ENCODE measurements around the gene CHSY1. TPM values are rescaled to one million over a fixed set of nuclear protein-coding genes. Genes with fewer than 3 reads are reported as not detected.

The CHSY1 gene
- total RNA-seq, 1 experiment from 2014 or later = 59.1 TPM

- TF ChIP-seq IRF1 (CRISPR knock-in tag; IDR thresholded peaks at IDR 0.05) = no peak
- TF ChIP-seq CTCF (IDR thresholded peaks at IDR 0.05) = no peak
- no peak for TF ChIP-seq KAT7 (CRISPR knock-in tag; IDR thresholded peaks at IDR 0.05; ENCODE audit: borderline replicate concordance)
- TF ChIP-seq MXD4 (CRISPR knock-in tag; IDR thresholded peaks at IDR 0.05; ENCODE audit: borderline replicate concordance) = no peak
Observed at GRCh38 chr15:101221902-101222301, 29.9 kb downstream of the CHSY1 start (continued).

- Mint-ChIP-seq H3K36me3 (peaks cover 12% of the 10 kb centered on the region), H3K9me3 (no peaks in the 10 kb centered on the region), H3K4me3 (no peak overlapping the region), H3K27ac (peak overlapping the region; percentile 51), H3K27me3 (ENCODE audit: low read depth) (no peaks in the 10 kb centered on the region), H3K4me1 (peaks cover 35% of the 10 kb centered on the region)
- POLR2A ChIA-PET = no interaction called here
- no peak for DNase-seq (ENCODE audit: low spot score)
- TF ChIP-seq MAX (CRISPR knock-in tag; IDR thresholded peaks at IDR 0.05) (no peak), ZNF232 (CRISPR knock-in tag; IDR thresholded peaks at IDR 0.05) (no peak), ZNF416 (CRISPR knock-in tag; IDR thresholded peaks at IDR 0.05) (no peak), KAT7 (CRISPR knock-in tag; IDR thresholded peaks at IDR 0.05; ENCODE audit: borderline replicate concordance) (no peak), ZNF281 (CRISPR knock-in tag; IDR thresholded peaks at IDR 0.05) (no peak), ZBTB21 (CRISPR knock-in tag; IDR thresholded peaks at IDR 0.05; ENCODE audit: borderline replicate concordance) (no peak), RORB (CRISPR knock-in tag; IDR thresholded peaks at IDR 0.05) (no peak), FOXP1 (CRISPR knock-in tag; IDR thresholded peaks at IDR 0.05; ENCODE audit: borderline replicate concordance) (no peak)
- CTCF ChIA-PET = interaction anchor here (1.0 to 1.3 kb wide), 2 partner anchors 38 to 212 kb away, joined by 3 read pairs; no protein-coding TSS in a partner anchor
- no peak for ATAC-seq
Observed at GRCh38 chr15:101220060-101220459, 31.8 kb downstream of the CHSY1 start.

- ChIA-PET CTCF (interaction anchor here (1.3 kb wide), 1 partner anchor 211 kb away, joined by 3 read pairs; no protein-coding TSS in a partner anchor), POLR2A (no interaction called here)
- Mint-ChIP-seq H3K27me3 (ENCODE audit: low read depth) (no peaks in the 10 kb centered on the region), H3K4me1 (peaks cover 38% of the 10 kb centered on the region), H3K9me3 (no peaks in the 10 kb centered on the region), H3K36me3 (peaks cover 7% of the 10 kb centered on the region), H3K4me3 (no peak overlapping the region), H3K27ac (no peak overlapping the region; the same call in 1 of the 2 replicates)
- TF ChIP-seq FOXJ3 (CRISPR knock-in tag; IDR thresholded peaks at IDR 0.05; ENCODE audit: borderline replicate concordance) (no peak), USF2 (CRISPR knock-in tag; IDR thresholded peaks at IDR 0.05) (no peak), IRF1 (CRISPR knock-in tag; IDR thresholded peaks at IDR 0.05) (no peak), NR1H2 (CRISPR knock-in tag; IDR thresholded peaks at IDR 0.05) (no peak), STAT6 (CRISPR knock-in tag; conservative IDR thresholded peaks at IDR 0.05; ENCODE audit: low read depth) (no peak), ESRRA (CRISPR knock-in tag; IDR thresholded peaks at IDR 0.05; ENCODE audit: borderline replicate concordance) (no peak), GRHL2 (CRISPR knock-in tag; IDR thresholded peaks at IDR 0.05; ENCODE audit: insufficient replicate concordance, severe bottlenecking) (no peak), ATF1 (CRISPR knock-in tag; IDR thresholded peaks at IDR 0.05) (no peak), GABPB1 (CRISPR knock-in tag; IDR thresholded peaks at IDR 0.05) (no peak)
- ATAC-seq (no peak), DNase-seq (ENCODE audit: low spot score) (no peak)
Observed at GRCh38 chr15:101219441-101219840, 32.4 kb downstream of the CHSY1 start.

Data from WTC11 (cell line).